HG02970 (cell line): ENCODE measurements around the gene IL1RAPL1.

ENCODE experiments used
- ATAC-seq: cut with Tn5 transposase; IDR thresholded peaks from one replicate; pipeline ENCODE4 v1.9.1; 2021; ENCODE audit warnings: mild to moderate bottlenecking, moderate library complexity, moderate number of reproducible peaks; ENCODE audit not compliant: unreplicated experiment, low FRiP score

Gene IL1RAPL1

DNA sequence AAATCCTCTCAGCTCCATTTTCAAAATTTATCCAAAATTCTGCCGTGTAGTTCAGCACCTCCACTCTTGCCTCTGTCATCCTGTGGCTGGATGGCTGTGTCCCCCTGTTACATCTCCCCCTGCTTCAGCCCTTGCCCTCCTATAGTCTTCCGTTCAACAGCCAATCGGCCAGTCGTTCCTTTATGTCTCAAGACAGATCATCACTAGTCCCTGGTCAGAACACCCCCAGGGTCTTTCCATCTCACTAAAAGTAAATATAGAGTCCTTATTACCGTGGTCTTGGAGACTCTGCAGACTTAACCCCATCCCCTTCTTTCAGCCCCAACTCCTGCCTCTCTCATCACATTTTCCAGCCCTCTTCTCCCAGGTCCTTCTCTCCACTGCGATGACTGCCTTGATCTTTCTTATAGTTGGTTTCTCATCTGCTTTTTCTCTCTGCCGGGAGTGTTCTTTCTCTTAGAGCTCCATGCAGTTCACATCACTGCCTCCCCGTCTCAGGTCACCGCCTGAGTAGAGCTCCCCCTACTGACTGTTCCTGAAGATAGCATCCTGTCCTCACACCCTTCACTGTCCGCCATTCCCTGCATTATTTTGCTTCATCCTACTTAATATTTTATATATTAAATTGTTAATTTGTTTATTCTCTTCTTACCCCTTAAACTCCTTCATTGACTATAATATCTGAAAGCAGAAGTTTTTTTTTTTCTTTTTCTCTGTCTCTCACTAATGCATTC, 891.3 kb downstream of the IL1RAPL1 start:
- ATAC-seq, result peak; percentile 69

DNA sequence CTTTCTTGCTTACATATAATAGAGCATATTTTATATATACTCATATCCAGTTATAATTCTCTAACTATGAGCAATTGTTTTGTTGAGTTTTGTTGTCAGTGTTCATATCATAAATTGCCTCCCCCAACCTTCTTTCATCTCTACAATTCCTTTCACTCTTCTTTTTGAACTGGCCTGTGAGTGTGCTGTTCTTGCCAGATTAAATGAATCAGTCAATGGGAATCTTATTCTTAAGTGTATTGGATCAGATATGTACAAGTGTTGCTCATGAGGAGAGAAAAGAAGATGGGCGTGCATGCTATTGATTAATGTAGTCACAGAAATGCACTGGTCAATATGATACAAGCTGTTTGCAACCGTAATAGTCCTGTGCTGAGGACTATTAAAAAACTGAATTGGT, 900.0 kb downstream of the IL1RAPL1 start:
- ATAC-seq, result no peak

DNA sequence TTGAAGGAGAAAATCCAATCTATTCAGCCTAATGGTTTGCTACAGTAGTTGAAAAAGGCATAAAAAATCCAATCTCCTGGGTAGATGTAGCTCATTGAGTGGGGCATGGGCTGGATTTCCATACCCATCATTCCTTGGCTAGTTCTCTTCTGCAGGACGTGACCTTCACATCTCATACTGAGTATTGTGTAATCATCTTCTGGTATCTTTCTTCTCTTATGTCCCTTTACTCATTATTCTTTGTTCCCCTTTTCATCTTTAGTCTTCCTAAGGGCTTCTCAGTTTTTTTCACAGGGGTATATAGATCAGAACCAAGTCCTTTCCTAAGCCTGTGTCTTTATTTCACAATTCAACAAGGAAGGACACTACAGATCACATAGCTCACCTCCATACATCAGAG, 900.5 kb downstream of the IL1RAPL1 start:
- no peak for ATAC-seq

- no peak for ATAC-seq
Measured at GRCh38 chrX:29488919-29489318, 901.7 kb downstream of the IL1RAPL1 start.

- ATAC-seq, result no peak
Measured at GRCh38 chrX:29490606-29491005, 903.4 kb downstream of the IL1RAPL1 start.

DNA sequence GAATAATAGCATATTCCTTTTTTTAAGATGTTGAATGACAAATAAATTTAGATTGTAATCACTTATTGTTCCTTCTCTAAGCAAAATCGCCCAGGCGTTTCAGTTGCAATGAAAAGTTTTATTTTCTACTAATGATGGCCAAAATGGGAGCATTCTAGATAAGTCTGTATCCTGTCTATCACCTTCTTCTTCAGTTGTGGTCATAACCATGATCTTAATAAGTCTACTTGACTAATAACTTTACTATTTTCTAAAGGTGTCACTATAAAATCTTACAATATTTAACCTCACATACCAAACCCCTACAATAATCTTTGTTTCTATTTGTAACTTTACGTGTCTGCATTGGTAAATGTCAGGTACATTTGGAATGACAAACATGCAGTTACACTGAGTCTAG, 904.4 kb downstream of the IL1RAPL1 start:
- no peak for ATAC-seq

DNA sequence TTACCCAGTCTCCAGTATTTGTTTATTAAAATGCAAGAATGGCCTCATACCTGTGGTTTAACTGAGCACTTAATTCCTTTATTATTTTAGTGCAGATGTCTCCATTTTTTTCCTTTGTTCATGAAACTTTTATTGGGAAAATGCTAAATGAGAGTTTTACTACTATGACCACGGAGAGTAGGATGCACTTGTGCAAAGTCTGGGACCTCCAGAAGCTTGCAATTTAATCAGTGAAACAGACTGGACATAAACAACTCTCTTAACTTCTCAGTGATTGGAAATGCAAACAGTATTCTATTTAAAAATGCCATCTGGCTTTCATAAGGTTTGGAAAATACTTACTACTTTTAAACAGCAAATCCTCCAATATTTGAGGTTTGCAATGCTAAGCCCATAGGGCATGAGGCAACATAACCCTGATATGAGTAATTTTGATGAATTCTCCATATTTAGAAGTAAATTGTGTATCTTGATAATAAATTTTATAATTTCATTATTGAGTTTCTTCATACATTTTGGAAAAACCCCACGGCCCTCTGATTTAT, 909.5 kb downstream of the IL1RAPL1 start:
- ATAC-seq, result no peak

GRCh38 chrX:29506729-29507128, 919.5 kb downstream of the IL1RAPL1 start:
- ATAC-seq, result no peak

- ATAC-seq, result no peak
Measured at GRCh38 chrX:29518100-29518499, 930.9 kb downstream of the IL1RAPL1 start.

- no peak for ATAC-seq
Measured at GRCh38 chrX:29528281-29528680, 941.0 kb downstream of the IL1RAPL1 start.

- ATAC-seq, result no peak
Measured at GRCh38 chrX:29530501-29530900, 943.3 kb downstream of the IL1RAPL1 start.

GRCh38 chrX:29531336-29531735, 944.1 kb downstream of the IL1RAPL1 start:
- peak; percentile 83 for ATAC-seq

GRCh38 chrX:29535212-29536162, 948.2 kb downstream of the IL1RAPL1 start:
- ATAC-seq, result no peak

GRCh38 chrX:29541038-29541437, 953.8 kb downstream of the IL1RAPL1 start:
- ATAC-seq, result no peak

GRCh38 chrX:29542152-29542551, 954.9 kb downstream of the IL1RAPL1 start:
- ATAC-seq, result no peak

- ATAC-seq, result no peak
Measured at GRCh38 chrX:29545878-29546277, 958.6 kb downstream of the IL1RAPL1 start.

GRCh38 chrX:29547877-29548276, 960.6 kb downstream of the IL1RAPL1 start:
- ATAC-seq, result peak; percentile 68

- ATAC-seq, result no peak
Measured at GRCh38 chrX:29553542-29553941, 966.3 kb downstream of the IL1RAPL1 start.

- peak; percentile 98 for ATAC-seq
Measured at GRCh38 chrX:29555465-29556091, 968.3 kb downstream of the IL1RAPL1 start.

GRCh38 chrX:29560065-29560464, 972.8 kb downstream of the IL1RAPL1 start:
- no peak for ATAC-seq

GRCh38 chrX:29561417-29561816, 974.2 kb downstream of the IL1RAPL1 start:
- ATAC-seq, result no peak
